Right atrium auricular region (tissue), 2 donors: Measurements from ENCODE around the gene PTPRK. TPM values are rescaled to one million over a fixed set of nuclear protein-coding genes. Genes with fewer than 3 reads are reported as not detected.

ENCODE experiments used
- DNase-seq: peaks from one replicate; pipeline ENCODE4 v3.0.0-alpha.2; 2019; ENCODE audit warnings: low spot score
- H3K27ac ChIP-seq, 2 donors: fragments of 200-600 bp; sonication (generic); 1 replicate in 1 of 2; 2 replicates in 1 of 2; pipeline ENCODE4 v1.5.1; 2016 to 2019
- H3K27me3 ChIP-seq, 2 donors: fragments of 200-600 bp; sonication (generic); one replicate each; pipeline versions ENCODE4 v1.5.1 to v1.6.0; 2017 to 2019
- H3K36me3 ChIP-seq: fragments of 200-600 bp; sonication (generic); one replicate; pipeline ENCODE4 v1.5.1; 2016
- H3K4me1 ChIP-seq, 2 donors: fragments of 200-600 bp; sonication (generic); one replicate each; pipeline versions ENCODE4 v1.5.1 to v1.6.0; 2017 to 2019
- H3K4me3 ChIP-seq, 2 donors: fragments of 200-600 bp; sonication (generic); 1 replicate in 1 of 2; 2 replicates in 1 of 2; pipeline ENCODE4 v1.5.1; 2017 to 2019; ENCODE audit warnings: mild to moderate bottlenecking in 1 of 2, moderate library complexity in 1 of 2
- H3K9me3 ChIP-seq, 2 donors: fragments of 200-600 bp; sonication (generic); one replicate each; pipeline ENCODE4 v1.5.1; 2019
- CTCF ChIP-seq, 2 donors: fragments of 200-600 bp; sonication (generic); IDR thresholded peaks; one replicate each; pipeline ENCODE4 v1.5.1; 2019; ENCODE audit warnings: antibody characterized with exemption in 2 of 2
- total RNA-seq, 2 donors: library from RNA; depleted of rRNA; stranded (reverse); fragments of >200 nt; gene quantifications; one replicate each; pipeline ENCODE4 v1.1.0, GENCODE V29; 2016

Gene PTPRK
- total RNA-seq, 2 donors from 2014 or later = 24.5 to 36.4 TPM

- H3K9me3 ChIP-seq = no peaks in the 10 kb centered on the region
- H3K27me3 ChIP-seq = no peaks in the 10 kb centered on the region
- no peaks in the 10 kb centered on the region for H3K36me3 ChIP-seq
- no peak for TF ChIP-seq CTCF (IDR thresholded peaks at IDR 0.05)
- no peak for DNase-seq
- H3K4me3 ChIP-seq = no peak overlapping the region
- no peak overlapping the region for H3K27ac ChIP-seq
- H3K4me1 ChIP-seq = peaks cover 0 to 12% of the 10 kb centered on the region in 2 donors
Measured at GRCh38 chr6:128319946-128320345, 200.5 kb downstream of the PTPRK start.

GRCh38 chr6:128319157-128319556 is 201.2 kb downstream of the PTPRK start:
- H3K4me1 ChIP-seq = peaks cover 0 to 12% of the 10 kb centered on the region in 2 donors
- TF ChIP-seq CTCF (IDR thresholded peaks at IDR 0.05) = no peak
- no peak for DNase-seq

GRCh38 chr6:128316258-128316929 is 204.0 kb downstream of the PTPRK start:
- no peaks in the 10 kb centered on the region for H3K36me3 ChIP-seq
- no peak overlapping the region for H3K27ac ChIP-seq
- no peak for DNase-seq
- no peaks in the 10 kb centered on the region for H3K9me3 ChIP-seq
- TF ChIP-seq CTCF (IDR thresholded peaks at IDR 0.05) = no peak
- H3K4me3 ChIP-seq = no peak overlapping the region
- peaks cover 0 to 7% of the 10 kb centered on the region in 2 donors for H3K4me1 ChIP-seq
- no peaks in the 10 kb centered on the region for H3K27me3 ChIP-seq

More at GRCh38 chr6:128319157-128319556, 201.2 kb downstream of the PTPRK start:
- no peaks in the 10 kb centered on the region for H3K36me3 ChIP-seq
- H3K4me3 ChIP-seq = no peak overlapping the region
- no peaks in the 10 kb centered on the region for H3K9me3 ChIP-seq
- no peak overlapping the region for H3K27ac ChIP-seq
- H3K27me3 ChIP-seq = no peaks in the 10 kb centered on the region

GRCh38 chr6:128314190-128314589 is 206.2 kb downstream of the PTPRK start:
- Histone ChIP-seq H3K27me3 (no peaks in the 10 kb centered on the region), H3K4me1 (peaks cover 0 to 7% of the 10 kb centered on the region in 2 donors), H3K9me3 (no peaks in the 10 kb centered on the region), H3K27ac (no peak overlapping the region), H3K4me3 (no peak overlapping the region), H3K36me3 (no peaks in the 10 kb centered on the region)
- no peak for DNase-seq
- TF ChIP-seq CTCF (IDR thresholded peaks at IDR 0.05) = no peak

- H3K27me3 ChIP-seq = no peaks in the 10 kb centered on the region
- H3K36me3 ChIP-seq = no peaks in the 10 kb centered on the region
- H3K4me1 ChIP-seq = peaks cover 0 to 3% of the 10 kb centered on the region in 2 donors
- no peak overlapping the region for H3K27ac ChIP-seq
- no peak for TF ChIP-seq CTCF (IDR thresholded peaks at IDR 0.05)
- no peaks in the 10 kb centered on the region for H3K9me3 ChIP-seq
- H3K4me3 ChIP-seq = no peak overlapping the region
- no peak for DNase-seq
Measured at GRCh38 chr6:128311944-128312570, 208.3 kb downstream of the PTPRK start.
